HL-60 (cell line): ENCODE measurements around the gene ARHGEF17.

Source experiments
- DNase-seq, 2 experiments: peaks; one replicate each; pipeline ENCODE4 v3.0.0-alpha.2; 2010 to 2020; ENCODE audit warnings: low read depth in 1 of 2, low spot score in 1 of 2
- H3K27ac ChIP-seq: fragments of 250-450 bp; sonication (Bioruptor Pico); replicated peaks from 2 replicates; pipeline ENCODE4 v1.5.1; 2020; ENCODE audit warnings: mild to moderate bottlenecking, moderate library complexity
- H3K27me3 ChIP-seq: fragments of 250-450 bp; sonication (Bioruptor Pico); 2 replicates; pipeline ENCODE4 v1.5.1; 2021; ENCODE audit warnings: mild to moderate bottlenecking, moderate library complexity; ENCODE audit not compliant: insufficient read depth, poor library complexity, severe bottlenecking
- H3K4me3 ChIP-seq: replicated peaks from 2 replicates; pipeline ENCODE4 v1.5.1; 2011; ENCODE audit warnings: mild to moderate bottlenecking, control low read depth, low read length; ENCODE audit not compliant: insufficient read depth
- CTCF ChIP-seq: IDR thresholded peaks from one replicate; pipeline ENCODE4 v1.5.1; 2011; ENCODE audit warnings: low read length, control low read depth, inconsistent platforms; ENCODE audit not compliant: insufficient read depth
- GABPA ChIP-seq: IDR thresholded peaks from 2 replicates; pipeline ENCODE4 v1.6.1; 2012; ENCODE audit warnings: low read depth
- POLR2AphosphoS5 ChIP-seq: IDR thresholded peaks from 2 replicates; pipeline ENCODE4 v1.6.1; 2012; ENCODE audit warnings: low read depth
- REST ChIP-seq: IDR thresholded peaks from 2 replicates; pipeline ENCODE4 v1.6.1; 2012; ENCODE audit warnings: low read depth; ENCODE audit not compliant: insufficient replicate concordance
- SPI1 ChIP-seq: IDR thresholded peaks from 2 replicates; pipeline ENCODE4 v1.6.1; 2012; ENCODE audit warnings: low read depth, mild to moderate bottlenecking, borderline replicate concordance

Gene ARHGEF17

GRCh38 chr11:73363147-73363546 lies 55.1 kb downstream of the ARHGEF17 start:
- DNase-seq = no peak
- H3K27me3 ChIP-seq = no peaks in the 10 kb centered on the region
- no peak for TF ChIP-seq SPI1
- no peak for TF ChIP-seq CTCF
- no peak for TF ChIP-seq GABPA
- no peak for TF ChIP-seq REST
- no peak for TF ChIP-seq POLR2AphosphoS5
- no peak overlapping the region for H3K27ac ChIP-seq
- no peak overlapping the region for H3K4me3 ChIP-seq

GRCh38 chr11:73365352-73366264 lies 57.5 kb downstream of the ARHGEF17 start:
- Histone ChIP-seq H3K4me3 (no peak overlapping the region), H3K27ac (no peak overlapping the region), H3K27me3 (no peaks in the 10 kb centered on the region)
- no peak for TF ChIP-seq SPI1
- TF ChIP-seq POLR2AphosphoS5 = no peak
- TF ChIP-seq REST = no peak
- no peak for TF ChIP-seq CTCF
- no peak for TF ChIP-seq GABPA
- DNase-seq = no peak

- Histone ChIP-seq H3K27me3 (no peaks in the 10 kb centered on the region), H3K4me3 (no peak overlapping the region), H3K27ac (no peak overlapping the region)
- DNase-seq = no peak
- TF ChIP-seq SPI1 (peak; percentile 52; the same call in 1 of the 2 replicates), GABPA (no peak)
Measured at GRCh38 chr11:73366265-73366610, 58.2 kb downstream of the ARHGEF17 start.

GRCh38 chr11:73366953-73367352 lies 58.9 kb downstream of the ARHGEF17 start:
- TF ChIP-seq CTCF = no peak
- TF ChIP-seq SPI1 = no peak
- no peak for TF ChIP-seq POLR2AphosphoS5
- no peak for TF ChIP-seq GABPA
- TF ChIP-seq REST = no peak
- DNase-seq = no peak
- Histone ChIP-seq H3K4me3 (no peak overlapping the region), H3K27me3 (no peaks in the 10 kb centered on the region), H3K27ac (no peak overlapping the region)
